Measurements from ENCODE around the gene PRM1. TPM values are rescaled to one million over a fixed set of nuclear protein-coding genes. Genes with fewer than 3 reads are reported as not detected.

The PRM1 gene
- total RNA-seq, 1 donor from 2014 or later, result not detected

- no peak for TF ChIP-seq CTCF (IDR thresholded peaks at IDR 0.05)
- no peak overlapping the region for H3K27ac Mint-ChIP-seq (ENCODE audit: unreplicated experiment)
- no peak for DNase-seq (ENCODE audit: extremely low spot score, unreplicated experiment)
- peaks cover 2% of the 10 kb centered on the region for H3K36me3 Mint-ChIP-seq (ENCODE audit: unreplicated experiment)
- peaks cover 22% of the 10 kb centered on the region for H3K4me1 Mint-ChIP-seq (ENCODE audit: unreplicated experiment)
- H3K9me3 Mint-ChIP-seq (ENCODE audit: unreplicated experiment), result no peaks in the 10 kb centered on the region
- H3K27me3 Mint-ChIP-seq (ENCODE audit: unreplicated experiment), result peaks cover 2% of the 10 kb centered on the region
- no peak overlapping the region for H3K4me3 Mint-ChIP-seq (ENCODE audit: unreplicated experiment)
Observed at GRCh38 chr16:11250091-11250785, 30.9 kb downstream of the PRM1 start.

GRCh38 chr16:11249233-11250061 lies 31.7 kb downstream of the PRM1 start:
- H3K4me3 Mint-ChIP-seq (ENCODE audit: unreplicated experiment), result no peak overlapping the region
- TF ChIP-seq CTCF (IDR thresholded peaks at IDR 0.05), result no peak
- peaks cover 21% of the 10 kb centered on the region for H3K4me1 Mint-ChIP-seq (ENCODE audit: unreplicated experiment)
- H3K9me3 Mint-ChIP-seq (ENCODE audit: unreplicated experiment), result no peaks in the 10 kb centered on the region
- H3K36me3 Mint-ChIP-seq (ENCODE audit: unreplicated experiment), result peaks cover 6% of the 10 kb centered on the region
- DNase-seq (ENCODE audit: extremely low spot score, unreplicated experiment), result no peak
- peaks cover 6% of the 10 kb centered on the region for H3K27me3 Mint-ChIP-seq (ENCODE audit: unreplicated experiment)
- H3K27ac Mint-ChIP-seq (ENCODE audit: unreplicated experiment), result no peak overlapping the region

GRCh38 chr16:11248133-11248532 lies 33.0 kb downstream of the PRM1 start:
- Mint-ChIP-seq H3K27me3 (ENCODE audit: unreplicated experiment) (peaks cover 6% of the 10 kb centered on the region), H3K27ac (ENCODE audit: unreplicated experiment) (no peak overlapping the region), H3K4me1 (ENCODE audit: unreplicated experiment) (peaks cover 9% of the 10 kb centered on the region), H3K36me3 (ENCODE audit: unreplicated experiment) (peaks cover 4% of the 10 kb centered on the region), H3K9me3 (ENCODE audit: unreplicated experiment) (no peaks in the 10 kb centered on the region), H3K4me3 (ENCODE audit: unreplicated experiment) (no peak overlapping the region)
- TF ChIP-seq CTCF (IDR thresholded peaks at IDR 0.05), result no peak
- no peak for DNase-seq (ENCODE audit: extremely low spot score, unreplicated experiment)

- no peak for TF ChIP-seq CTCF (IDR thresholded peaks at IDR 0.05)
- no peak overlapping the region for H3K4me3 Mint-ChIP-seq (ENCODE audit: unreplicated experiment)
- DNase-seq (ENCODE audit: extremely low spot score, unreplicated experiment), result no peak
- peaks cover 4% of the 10 kb centered on the region for H3K36me3 Mint-ChIP-seq (ENCODE audit: unreplicated experiment)
- no peaks in the 10 kb centered on the region for H3K9me3 Mint-ChIP-seq (ENCODE audit: unreplicated experiment)
- H3K27me3 Mint-ChIP-seq (ENCODE audit: unreplicated experiment), result peaks cover 6% of the 10 kb centered on the region
- peaks cover 5% of the 10 kb centered on the region for H3K4me1 Mint-ChIP-seq (ENCODE audit: unreplicated experiment)
- H3K27ac Mint-ChIP-seq (ENCODE audit: unreplicated experiment), result no peak overlapping the region
Observed at GRCh38 chr16:11245988-11246387, 35.1 kb downstream of the PRM1 start.

GRCh38 chr16:11245222-11245737 lies 35.9 kb downstream of the PRM1 start:
- Mint-ChIP-seq H3K9me3 (ENCODE audit: unreplicated experiment) (no peaks in the 10 kb centered on the region), H3K27ac (ENCODE audit: unreplicated experiment) (no peak overlapping the region), H3K36me3 (ENCODE audit: unreplicated experiment) (peaks cover 4% of the 10 kb centered on the region), H3K27me3 (ENCODE audit: unreplicated experiment) (peaks cover 6% of the 10 kb centered on the region), H3K4me1 (ENCODE audit: unreplicated experiment) (peaks cover 8% of the 10 kb centered on the region), H3K4me3 (ENCODE audit: unreplicated experiment) (no peak overlapping the region)
- no peak for TF ChIP-seq CTCF (IDR thresholded peaks at IDR 0.05)
- DNase-seq (ENCODE audit: extremely low spot score, unreplicated experiment), result no peak
